ENCODE data around the gene VWF. TPM values are rescaled to one million over a fixed set of nuclear protein-coding genes. Genes with fewer than 3 reads are reported as not detected.

Gene VWF
- total RNA-seq, 1 donor from 2014 or later, result 0.21 TPM

- TF ChIP-seq CTCF (conservative IDR thresholded peaks at IDR 0.05), result no peak
- H3K27me3 Mint-ChIP-seq (ENCODE audit: low read depth), result peaks cover 2% of the 10 kb centered on the region
- peaks cover 8% of the 10 kb centered on the region for H3K4me1 Mint-ChIP-seq
- H3K4me3 Mint-ChIP-seq, result no peak overlapping the region
- no peaks in the 10 kb centered on the region for H3K36me3 Mint-ChIP-seq (ENCODE audit: low read depth)
- no peak for DNase-seq (ENCODE audit: low read depth, low spot score)
- H3K27ac Mint-ChIP-seq (ENCODE audit: unreplicated experiment), result no peak overlapping the region
- no peaks in the 10 kb centered on the region for H3K9me3 Mint-ChIP-seq
Observed at GRCh38 chr12:6123258-6123657, 1.2 kb downstream of the VWF start.

- H3K9me3 Mint-ChIP-seq, result no peaks in the 10 kb centered on the region
- H3K36me3 Mint-ChIP-seq (ENCODE audit: low read depth), result no peaks in the 10 kb centered on the region
- no peak overlapping the region for H3K27ac Mint-ChIP-seq (ENCODE audit: unreplicated experiment)
- no peak overlapping the region for H3K4me3 Mint-ChIP-seq
- DNase-seq (ENCODE audit: low read depth, low spot score), result no peak
- peaks cover 2% of the 10 kb centered on the region for H3K27me3 Mint-ChIP-seq (ENCODE audit: low read depth)
- TF ChIP-seq CTCF (conservative IDR thresholded peaks at IDR 0.05), result no peak
- peaks cover 4% of the 10 kb centered on the region for H3K4me1 Mint-ChIP-seq
Observed at GRCh38 chr12:6122201-6122600, 2.3 kb downstream of the VWF start.

GRCh38 chr12:6120796-6121473 is 3.5 kb downstream of the VWF start:
- Mint-ChIP-seq H3K4me3 (no peak overlapping the region), H3K27ac (ENCODE audit: unreplicated experiment) (no peak overlapping the region), H3K4me1 (peaks cover 4% of the 10 kb centered on the region), H3K27me3 (ENCODE audit: low read depth) (peaks cover 2% of the 10 kb centered on the region), H3K36me3 (ENCODE audit: low read depth) (no peaks in the 10 kb centered on the region), H3K9me3 (no peaks in the 10 kb centered on the region)
- no peak for DNase-seq (ENCODE audit: low read depth, low spot score)
- TF ChIP-seq CTCF (conservative IDR thresholded peaks at IDR 0.05), result no peak

- H3K9me3 Mint-ChIP-seq, result no peaks in the 10 kb centered on the region
- H3K27ac Mint-ChIP-seq (ENCODE audit: unreplicated experiment), result no peak overlapping the region
- peaks cover 4% of the 10 kb centered on the region for H3K4me1 Mint-ChIP-seq
- H3K4me3 Mint-ChIP-seq, result no peak overlapping the region
- no peaks in the 10 kb centered on the region for H3K36me3 Mint-ChIP-seq (ENCODE audit: low read depth)
- DNase-seq (ENCODE audit: low read depth, low spot score), result no peak
- TF ChIP-seq CTCF (conservative IDR thresholded peaks at IDR 0.05), result no peak
- peaks cover 2% of the 10 kb centered on the region for H3K27me3 Mint-ChIP-seq (ENCODE audit: low read depth)
Observed at GRCh38 chr12:6118891-6119568, 5.4 kb downstream of the VWF start.

GRCh38 chr12:6116471-6117021 is 7.9 kb downstream of the VWF start:
- no peaks in the 10 kb centered on the region for H3K36me3 Mint-ChIP-seq (ENCODE audit: low read depth)
- no peak for TF ChIP-seq CTCF (conservative IDR thresholded peaks at IDR 0.05)
- no peaks in the 10 kb centered on the region for H3K9me3 Mint-ChIP-seq
- DNase-seq (ENCODE audit: low read depth, low spot score), result no peak
- H3K27ac Mint-ChIP-seq (ENCODE audit: unreplicated experiment), result peak overlapping the region; percentile 17
- no peak overlapping the region for H3K4me3 Mint-ChIP-seq
- no peaks in the 10 kb centered on the region for H3K27me3 Mint-ChIP-seq (ENCODE audit: low read depth)
- H3K4me1 Mint-ChIP-seq, result peaks cover 4% of the 10 kb centered on the region
